GM21390 (cell line): ENCODE results near the gene PTP4A1.
"Not testable (repeated sequence)": the region's sequence is repeated elsewhere in the genome, so short reads cannot be mapped to it uniquely, and the experiment has no call there.

ENCODE experiments used
- ATAC-seq: cut with Tn5 transposase; IDR thresholded peaks from one replicate; pipeline ENCODE4 v1.9.1; 2021; ENCODE audit not compliant: unreplicated experiment

Gene PTP4A1

DNA sequence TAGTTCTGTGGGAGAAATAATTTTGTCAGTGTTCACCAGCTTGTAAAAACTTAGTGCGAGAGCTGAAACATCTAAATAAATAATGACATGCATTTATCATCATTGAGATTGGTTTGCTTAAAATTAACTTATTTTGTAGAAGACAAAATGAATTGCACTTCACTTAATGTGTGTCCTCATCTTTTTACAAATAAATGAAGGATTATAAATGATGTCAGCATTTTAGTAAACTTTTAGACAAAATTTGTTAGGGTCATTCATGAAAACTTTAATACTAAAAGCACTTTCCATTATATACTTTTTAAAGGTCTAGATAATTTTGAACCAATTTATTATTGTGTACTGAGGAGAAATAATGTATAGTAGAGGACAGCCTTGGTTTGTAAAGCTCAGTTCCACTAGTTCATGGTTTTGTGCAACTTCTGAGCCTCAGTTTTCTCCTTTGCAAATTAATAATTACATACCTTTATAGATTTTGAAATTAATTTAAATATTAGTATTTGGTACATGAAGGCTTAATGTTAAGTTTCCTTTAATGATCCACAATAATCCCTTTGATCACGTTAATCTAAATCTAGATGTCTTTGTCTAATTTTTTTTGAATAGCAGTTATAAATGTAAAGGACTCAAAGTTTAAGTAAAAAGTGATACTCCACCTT lies 9.2 kb downstream of the PTP4A1 start:
- no peak for ATAC-seq

- ATAC-seq, result no peak
These were observed 10.4 kb downstream of the PTP4A1 start for GRCh38 chr6:63582579-63583231.

DNA sequence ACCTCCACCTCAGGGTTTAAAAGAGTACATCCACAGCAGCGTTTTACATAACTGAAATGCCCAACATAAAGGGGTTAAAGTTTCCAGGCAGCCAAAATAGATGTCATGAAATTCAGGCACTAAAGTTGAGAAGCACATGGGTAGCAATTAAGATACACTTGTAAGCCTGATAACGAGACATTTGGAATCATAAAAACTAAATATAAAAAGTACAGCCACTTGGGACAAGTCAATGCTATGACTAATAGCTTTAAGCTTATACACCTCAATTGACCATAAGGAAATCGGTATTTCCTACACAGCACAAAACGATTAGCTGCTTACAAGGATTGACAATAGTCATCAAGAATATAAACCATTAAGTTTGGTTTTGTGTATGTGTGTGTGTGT lies 11.8 kb downstream of the PTP4A1 start:
- no peak for ATAC-seq

DNA sequence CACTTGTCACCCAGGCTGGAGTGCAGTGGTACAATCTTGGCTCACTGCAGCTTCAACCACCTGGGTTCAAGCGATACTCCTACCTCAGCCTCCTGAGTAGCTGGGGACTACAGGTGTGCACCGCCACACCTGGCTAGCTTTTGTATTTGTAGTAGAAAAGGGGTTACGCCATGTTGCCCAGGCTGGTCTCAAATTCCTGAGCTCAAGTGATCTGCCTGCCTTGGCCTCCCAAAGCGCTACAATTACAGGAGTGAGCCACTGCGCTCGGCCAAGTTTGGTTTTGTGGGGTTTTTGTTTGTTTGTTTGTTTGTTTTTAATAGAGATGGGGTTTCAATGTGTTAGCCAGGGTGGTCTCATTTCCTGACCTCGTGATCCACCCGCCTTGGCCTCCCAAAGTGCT lies 12.3 kb downstream of the PTP4A1 start:
- ATAC-seq, result no peak

DNA sequence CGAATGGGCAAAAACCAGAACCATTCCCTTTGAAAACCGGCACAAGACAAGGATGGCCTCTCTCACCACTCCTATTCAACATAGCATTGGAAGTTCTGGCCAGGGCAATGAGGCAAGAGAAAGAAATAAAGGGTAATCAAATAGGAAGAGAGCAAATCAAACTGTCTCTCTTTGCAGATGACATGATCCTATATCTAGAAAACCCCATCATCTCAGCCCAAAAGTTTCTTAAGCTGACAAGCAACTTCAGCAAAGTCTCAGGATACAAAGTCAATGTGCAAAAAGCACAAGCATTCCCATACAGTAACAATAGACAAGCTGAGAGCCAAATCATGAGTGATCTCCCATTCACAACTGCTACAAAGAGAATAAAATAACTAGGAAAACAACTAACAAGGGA lies 13.4 kb downstream of the PTP4A1 start:
- ATAC-seq, result not testable (repeated sequence)

DNA sequence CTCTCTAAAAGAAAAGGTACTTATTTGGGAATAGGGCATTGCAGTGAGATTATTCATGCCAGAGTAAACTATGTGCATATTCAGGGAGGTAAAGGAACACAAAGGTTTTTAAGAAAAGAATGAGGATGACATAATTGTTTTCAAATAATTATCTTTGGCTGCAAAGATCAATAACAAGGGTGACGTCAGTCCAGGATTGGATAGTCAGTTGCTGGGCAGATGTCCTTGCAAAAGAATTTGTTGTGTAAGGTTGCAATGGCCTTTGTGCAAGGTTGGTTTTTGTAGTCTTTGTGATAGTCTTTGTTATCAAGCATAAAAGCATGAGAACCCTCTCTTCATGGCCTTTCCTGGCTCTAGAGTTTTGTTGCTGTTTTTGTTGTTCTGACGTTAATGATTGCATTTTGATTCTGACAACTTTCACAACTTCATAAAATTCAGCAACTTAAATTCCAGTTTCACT lies 17.7 kb downstream of the PTP4A1 start:
- no peak for ATAC-seq

DNA sequence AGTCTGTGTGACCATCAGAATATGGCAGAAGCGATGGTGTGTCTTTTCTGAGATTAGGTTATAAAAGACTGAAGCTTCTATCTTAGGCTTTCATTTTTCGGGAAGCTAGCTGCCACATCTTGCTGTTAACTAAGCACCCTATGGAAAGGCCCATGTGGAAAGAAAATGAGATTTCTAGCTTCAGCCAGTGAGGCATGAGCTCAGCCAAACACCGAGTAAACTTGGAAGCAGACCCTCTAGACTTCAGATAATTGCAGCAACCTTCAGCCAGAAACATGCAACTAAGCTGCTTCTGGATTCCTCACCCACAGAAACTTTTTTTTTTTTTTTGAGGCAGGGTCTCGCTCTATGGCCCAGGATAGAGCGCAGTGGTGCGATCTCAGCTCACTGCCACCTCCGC lies 20.6 kb downstream of the PTP4A1 start:
- ATAC-seq, result no peak

GRCh38 chr6:63597141-63598048 lies 25.1 kb downstream of the PTP4A1 start:
- ATAC-seq, result no peak

- peak; percentile 100 for ATAC-seq
These were observed 26.1 kb downstream of the PTP4A1 start for GRCh38 chr6:63598049-63599036.

DNA sequence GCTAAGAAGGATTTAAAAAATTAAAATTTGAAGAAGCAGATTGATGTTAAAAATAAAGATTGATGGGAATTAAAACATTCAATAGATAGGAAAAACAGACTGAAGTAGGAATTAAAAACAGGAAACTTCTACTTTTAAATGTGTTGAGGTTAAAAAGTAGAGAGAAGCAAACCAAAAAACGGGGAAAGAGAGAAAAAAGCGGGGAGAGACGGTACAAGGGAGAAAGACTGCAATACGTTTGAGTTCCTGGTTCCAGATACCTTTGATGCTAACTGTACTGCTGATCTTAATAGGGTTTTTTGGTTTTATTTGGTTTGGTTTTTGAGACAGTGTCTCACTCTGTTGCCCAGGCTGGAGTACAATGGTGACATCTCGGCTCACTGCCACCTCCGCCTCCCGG lies 27.0 kb downstream of the PTP4A1 start:
- no peak for ATAC-seq

DNA sequence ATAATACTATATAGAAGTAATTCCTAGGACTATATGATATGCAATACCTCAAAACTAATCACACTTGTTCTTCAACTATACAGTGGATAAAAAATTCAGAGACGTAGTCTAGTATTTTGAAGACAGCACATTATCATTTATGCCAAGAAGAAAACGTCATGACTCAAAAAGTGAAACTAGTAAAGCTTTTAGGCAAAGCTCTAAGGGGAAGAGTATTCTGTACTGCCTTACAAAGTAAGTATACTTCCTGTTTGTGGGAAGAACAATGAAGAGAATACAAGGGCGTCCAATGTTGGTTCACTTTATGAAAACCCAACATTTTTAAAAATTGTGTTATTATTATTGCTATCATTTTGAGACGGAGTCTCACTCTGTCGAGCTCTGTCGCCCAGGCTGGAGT lies 27.9 kb downstream of the PTP4A1 start:
- no peak for ATAC-seq

DNA sequence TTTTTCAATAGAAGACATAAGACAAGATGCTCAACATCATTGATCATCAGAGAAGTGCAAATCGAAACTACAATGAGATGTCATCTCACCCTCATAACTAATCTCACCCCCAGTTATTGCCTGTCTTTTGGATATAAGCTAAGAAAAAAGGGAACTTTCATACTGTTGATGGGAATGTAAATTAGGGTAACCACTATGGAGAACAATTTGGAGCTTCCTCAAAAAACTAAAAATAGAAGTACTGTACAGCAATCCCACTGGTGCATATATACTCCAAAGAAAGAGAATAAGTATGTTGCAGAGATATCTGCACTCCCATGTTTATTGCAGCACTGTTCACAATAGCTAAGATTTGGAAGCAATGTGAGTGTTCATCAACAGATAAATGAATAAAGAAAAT lies 37.0 kb downstream of the PTP4A1 start:
- no peak for ATAC-seq

DNA sequence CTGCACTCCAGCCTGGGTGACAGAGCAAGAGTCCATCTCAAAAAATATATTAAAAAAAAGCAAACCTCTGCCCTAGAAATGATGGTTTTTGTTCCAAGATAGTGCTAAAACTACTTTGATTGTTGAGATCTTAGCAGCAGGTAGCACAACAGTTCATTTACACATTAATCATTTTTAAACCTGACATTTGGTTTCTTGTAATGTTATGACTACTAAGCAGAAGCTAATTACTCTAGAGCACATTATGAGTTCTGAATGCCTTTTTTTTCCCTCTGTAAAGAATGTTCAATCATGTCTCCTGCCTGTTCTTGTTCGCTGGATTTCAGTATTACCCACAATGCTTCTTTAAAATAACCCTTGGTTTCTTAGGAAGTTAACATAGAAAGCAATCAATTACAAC lies 38.7 kb downstream of the PTP4A1 start:
- no peak for ATAC-seq

DNA sequence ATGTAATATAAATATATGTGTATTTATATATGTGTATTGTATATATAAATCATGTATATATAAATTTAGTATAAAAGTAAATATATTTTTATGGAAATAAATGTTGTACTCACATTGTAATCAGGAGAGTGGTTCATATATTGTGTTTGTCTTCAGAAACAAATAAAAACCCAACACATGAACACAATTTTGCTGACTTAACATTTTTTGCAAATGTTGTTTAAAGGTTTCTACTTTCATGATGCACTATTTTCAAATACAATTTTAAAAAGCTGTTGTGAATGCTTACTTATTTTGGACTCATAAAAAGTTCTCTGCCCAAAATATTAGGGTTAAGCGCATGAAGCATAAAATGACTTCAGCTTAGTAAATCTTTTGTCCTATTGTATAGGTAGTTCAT lies 39.3 kb downstream of the PTP4A1 start:
- ATAC-seq, result no peak

DNA sequence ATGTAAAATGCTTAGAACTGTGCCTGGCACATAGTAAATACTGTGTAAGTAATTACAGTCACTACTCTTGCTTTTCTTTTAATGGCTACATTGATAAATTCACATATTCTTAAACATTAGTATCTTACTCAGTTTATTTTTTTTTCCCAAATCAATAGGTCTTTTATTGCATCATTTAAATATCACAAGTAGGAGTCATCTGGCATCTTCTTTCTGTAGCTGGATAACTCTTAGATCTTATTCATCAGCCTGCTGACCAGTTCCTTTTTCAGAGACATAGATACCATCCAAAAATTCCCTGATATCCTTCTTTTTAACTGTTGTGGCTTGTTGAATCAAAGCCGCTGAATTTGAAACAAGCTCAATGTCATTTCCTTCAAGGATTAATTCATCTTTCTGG lies 43.3 kb downstream of the PTP4A1 start:
- no peak for ATAC-seq
